AG09309 (cell line): ENCODE measurements around the gene ZBTB45.
"Not testable (repeated sequence)": the region's sequence is repeated elsewhere in the genome, so short reads cannot be mapped to it uniquely, and the experiment has no call there.

Experiments
- DNase-seq: peaks from one replicate; pipeline ENCODE4 v3.0.0-alpha.2; 2010; ENCODE audit warnings: low read depth
- H3K4me3 ChIP-seq: 2 replicates; pipeline ENCODE4 v1.5.1; 2011; ENCODE audit warnings: mild to moderate bottlenecking, low read depth, low read length, moderate library complexity; ENCODE audit not compliant: control insufficient read depth
- TF ChIP-seq, protein P1 (sequence below): IDR thresholded peaks from 2 replicates; pipeline ENCODE4 v1.5.1; 2011; ENCODE audit warnings: mild to moderate bottlenecking, low read depth, low read length, inconsistent platforms; ENCODE audit not compliant: insufficient read depth, control insufficient read depth; ENCODE audit errors: missing control alignments

The ZBTB45 gene

DNA sequence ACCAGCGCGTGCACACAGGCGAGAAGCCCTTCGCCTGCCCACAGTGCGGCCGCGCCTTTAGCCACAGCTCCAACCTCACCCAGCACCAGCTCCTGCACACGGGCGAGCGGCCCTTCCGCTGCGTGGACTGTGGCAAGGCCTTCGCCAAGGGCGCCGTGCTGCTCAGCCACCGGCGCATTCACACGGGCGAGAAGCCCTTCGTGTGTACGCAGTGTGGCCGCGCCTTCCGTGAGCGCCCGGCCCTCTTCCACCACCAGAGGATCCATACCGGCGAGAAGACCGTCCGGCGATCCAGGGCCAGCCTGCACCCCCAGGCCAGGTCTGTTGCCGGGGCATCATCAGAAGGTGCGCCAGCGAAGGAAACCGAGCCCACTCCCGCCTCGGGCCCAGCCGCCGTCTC, 47.9 kb downstream of the ZBTB45 start:
- no peak overlapping the region for H3K4me3 ChIP-seq
- TF ChIP-seq, protein P1, sequence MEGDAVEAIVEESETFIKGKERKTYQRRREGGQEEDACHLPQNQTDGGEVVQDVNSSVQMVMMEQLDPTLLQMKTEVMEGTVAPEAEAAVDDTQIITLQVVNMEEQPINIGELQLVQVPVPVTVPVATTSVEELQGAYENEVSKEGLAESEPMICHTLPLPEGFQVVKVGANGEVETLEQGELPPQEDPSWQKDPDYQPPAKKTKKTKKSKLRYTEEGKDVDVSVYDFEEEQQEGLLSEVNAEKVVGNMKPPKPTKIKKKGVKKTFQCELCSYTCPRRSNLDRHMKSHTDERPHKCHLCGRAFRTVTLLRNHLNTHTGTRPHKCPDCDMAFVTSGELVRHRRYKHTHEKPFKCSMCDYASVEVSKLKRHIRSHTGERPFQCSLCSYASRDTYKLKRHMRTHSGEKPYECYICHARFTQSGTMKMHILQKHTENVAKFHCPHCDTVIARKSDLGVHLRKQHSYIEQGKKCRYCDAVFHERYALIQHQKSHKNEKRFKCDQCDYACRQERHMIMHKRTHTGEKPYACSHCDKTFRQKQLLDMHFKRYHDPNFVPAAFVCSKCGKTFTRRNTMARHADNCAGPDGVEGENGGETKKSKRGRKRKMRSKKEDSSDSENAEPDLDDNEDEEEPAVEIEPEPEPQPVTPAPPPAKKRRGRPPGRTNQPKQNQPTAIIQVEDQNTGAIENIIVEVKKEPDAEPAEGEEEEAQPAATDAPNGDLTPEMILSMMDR: no peak
- DNase-seq: no peak

DNA sequence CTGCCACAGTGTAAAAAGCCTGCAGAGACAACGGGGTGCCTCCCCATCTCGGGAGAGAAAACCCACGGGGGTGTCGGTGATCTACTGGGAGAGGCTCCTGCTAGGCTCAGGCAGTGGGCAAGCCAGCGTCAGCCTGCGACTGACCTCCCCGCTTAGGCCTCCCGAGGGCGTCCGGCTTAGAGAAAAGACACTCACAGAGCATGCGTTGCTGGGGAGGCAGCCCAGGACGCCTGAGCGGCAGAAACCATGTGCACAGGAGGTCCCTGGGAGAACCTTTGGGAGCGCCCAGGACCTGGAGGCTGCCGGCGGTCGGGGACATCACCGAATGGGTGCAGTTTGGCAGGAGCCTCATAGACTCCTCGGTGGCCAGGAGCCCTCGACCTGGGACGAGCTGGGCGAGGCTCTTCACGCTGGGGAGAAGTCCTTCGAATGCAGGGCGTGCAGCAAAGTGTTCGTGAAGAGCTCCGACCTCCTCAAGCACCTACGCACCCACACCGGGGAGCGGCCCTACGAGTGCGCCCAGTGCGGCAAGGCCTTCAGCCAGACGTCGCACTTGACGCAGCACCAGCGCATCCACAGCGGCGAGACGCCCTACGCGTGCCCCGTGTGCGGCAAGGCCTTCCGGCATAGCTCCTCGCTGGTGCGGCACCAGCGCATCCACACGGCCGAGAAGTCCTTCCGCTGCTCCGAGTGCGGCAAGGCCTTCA, 48.6 kb downstream of the ZBTB45 start:
- not testable (repeated sequence) for H3K4me3 ChIP-seq, DNase-seq

DNA sequence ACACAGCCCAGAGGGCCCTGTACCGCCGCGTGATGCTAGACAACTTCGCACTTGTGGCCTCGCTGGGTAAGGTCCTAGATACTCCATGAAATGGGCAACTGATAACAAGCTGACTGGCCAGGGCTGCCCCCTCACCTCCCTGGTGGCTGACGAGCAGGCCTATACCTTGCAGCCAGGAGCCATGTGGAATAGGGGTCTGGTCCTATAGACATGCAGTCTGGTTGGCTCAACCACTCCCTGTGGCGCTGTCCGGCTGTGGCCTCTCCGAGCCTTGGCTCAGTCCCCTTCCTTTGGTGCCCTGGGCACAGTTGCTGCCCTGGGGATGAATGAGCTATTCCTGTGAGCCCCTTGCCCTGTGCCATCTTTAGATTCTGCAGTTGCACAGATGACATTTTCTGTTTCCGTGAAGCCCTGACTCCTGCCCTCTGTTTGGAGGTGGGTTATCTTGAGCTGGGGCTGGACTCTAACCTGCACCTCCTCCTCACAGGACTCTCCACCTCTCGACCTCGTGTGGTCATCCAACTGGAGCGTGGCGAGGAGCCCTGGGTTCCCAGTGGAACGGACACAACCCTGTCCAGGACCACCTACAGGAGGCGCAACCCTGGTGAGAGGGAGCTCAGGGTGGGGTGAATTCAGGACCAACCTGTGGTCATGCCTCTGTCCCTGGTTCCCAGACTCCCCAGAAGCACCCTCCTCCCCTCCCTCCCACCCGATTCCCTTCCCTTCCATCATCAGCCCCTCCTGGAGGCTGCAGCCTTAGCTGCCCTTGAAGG, 50.2 kb downstream of the ZBTB45 start:
- H3K4me3 ChIP-seq: no peak overlapping the region
- TF ChIP-seq, protein P1: no peak
- DNase-seq: no peak

DNA sequence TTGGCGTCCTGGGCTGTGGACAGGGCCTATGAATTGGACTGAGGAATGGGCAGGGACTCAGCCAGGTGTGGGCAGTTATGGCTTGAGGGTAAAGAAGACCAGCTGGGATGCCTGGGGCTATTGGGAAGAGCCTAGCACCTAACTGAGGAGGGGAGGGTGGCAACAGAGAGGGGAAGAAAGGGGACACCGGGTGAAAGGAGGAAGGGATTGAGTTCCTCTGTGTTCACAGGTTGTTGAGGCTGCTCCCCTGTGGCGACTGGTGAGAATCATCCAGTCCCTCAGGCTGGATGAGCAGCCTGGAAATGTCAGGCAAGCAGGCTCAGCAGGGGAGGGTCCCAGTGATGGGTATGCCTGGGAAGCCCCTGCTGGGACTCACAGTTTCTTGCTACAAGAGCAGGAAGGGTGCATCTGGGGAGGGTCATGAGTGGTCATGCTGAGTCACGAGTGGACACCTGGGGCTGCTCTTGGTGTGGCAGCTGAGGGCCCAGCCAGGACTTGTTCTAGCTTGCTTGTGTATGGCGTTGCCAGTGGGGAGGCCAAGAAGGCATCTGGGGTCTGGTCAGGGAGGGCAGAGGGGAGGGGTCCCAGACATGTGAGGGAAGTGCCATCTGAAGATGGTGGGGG, 51.3 kb downstream of the ZBTB45 start:
- TF ChIP-seq, protein P1: no peak
- DNase-seq: no peak
- peak overlapping the region; percentile 30 for H3K4me3 ChIP-seq

DNA sequence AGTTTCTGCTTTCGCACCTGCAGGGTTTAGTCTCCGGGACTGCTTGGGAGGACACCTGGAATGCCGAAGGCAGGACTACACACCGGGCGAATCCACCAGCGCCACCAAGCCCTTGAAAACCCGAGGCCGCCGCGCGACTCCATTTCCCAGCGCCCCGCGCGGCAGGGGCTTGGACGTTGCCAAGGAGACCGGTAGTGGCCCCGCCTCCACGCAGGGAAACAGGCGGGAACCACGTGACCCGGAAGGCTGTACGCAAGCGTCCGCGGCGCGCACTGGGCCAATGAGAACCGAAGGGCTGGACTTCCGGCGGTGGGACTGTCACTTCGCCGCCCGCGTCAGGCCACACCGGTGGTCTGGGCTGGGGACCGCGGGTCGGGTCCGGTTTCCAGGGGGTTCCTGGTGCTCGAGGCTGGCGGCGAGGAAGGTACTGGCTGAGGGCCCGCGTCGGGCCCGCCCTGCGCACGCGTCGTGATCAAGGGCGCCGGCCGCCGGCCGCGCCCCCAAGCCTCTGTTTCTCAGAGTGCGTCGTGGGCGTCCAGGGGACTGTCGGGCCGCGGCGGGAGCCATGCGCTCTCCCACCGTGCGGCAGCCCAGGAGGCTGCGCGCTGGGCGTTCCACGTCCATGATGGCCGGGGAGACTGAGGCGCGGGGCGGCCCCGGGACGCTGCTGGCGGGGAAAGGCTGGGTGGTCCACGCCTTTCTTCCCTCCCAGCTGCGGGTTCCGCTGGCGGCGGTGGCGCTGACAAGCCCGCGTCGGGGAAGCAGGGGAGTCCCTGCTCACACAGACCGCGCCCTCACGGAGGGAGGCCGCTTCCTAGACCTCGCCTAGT, 52.6 kb downstream of the ZBTB45 start, which contains the start of gene ZNF324:
Gene ZNF324 (plus strand): TSS at position 321 of the 830 bp plus-strand sequence. CDS start 2,106 bp downstream, outside the sequence.
- H3K4me3 ChIP-seq: peak within 1 kb of the TSS; percentile 69
- TF ChIP-seq, protein P1: no peak
- DNase-seq: peak; percentile 69

DNA sequence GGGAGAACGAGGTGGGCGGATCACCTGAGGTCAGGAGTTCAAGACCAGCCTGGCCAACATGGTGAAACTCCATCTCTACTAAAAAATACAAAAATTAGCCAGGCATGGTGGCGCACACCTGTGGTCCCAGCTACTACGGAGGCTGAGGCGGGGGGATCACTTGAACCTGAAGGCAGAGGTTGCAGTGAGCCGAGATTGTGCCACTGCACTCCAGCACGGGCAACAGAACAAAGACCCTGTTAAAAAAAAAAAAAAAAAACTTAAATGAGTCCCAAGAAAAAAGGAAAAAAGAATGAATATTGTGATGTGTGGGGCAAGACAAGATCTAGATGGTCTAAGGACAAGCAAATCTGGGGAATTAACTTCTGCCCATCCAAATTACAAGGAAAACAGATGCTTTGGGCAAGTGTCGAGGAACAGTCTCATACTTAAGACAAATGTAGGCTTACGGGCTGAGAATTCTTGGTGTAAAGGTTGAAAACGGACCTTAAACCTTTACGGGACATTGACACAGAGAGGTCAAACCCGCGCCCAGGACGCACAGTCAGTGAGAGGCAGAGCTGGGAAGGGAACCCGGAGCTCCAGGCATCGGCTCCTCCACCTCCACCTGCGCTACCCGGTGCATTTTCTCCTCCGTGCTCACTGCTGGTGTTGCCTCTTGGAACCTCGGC, 53.4 kb downstream of the ZBTB45 start:
- TF ChIP-seq, protein P1: no peak
- DNase-seq: no peak
- H3K4me3 ChIP-seq: peak overlapping the region; percentile 69
